ENCODE data around the gene C22orf23.
"Not testable (repeated sequence)": the region's sequence is repeated elsewhere in the genome, so short reads cannot be mapped to it uniquely, and the experiment has no call there.

C22orf23 gene

DNA sequence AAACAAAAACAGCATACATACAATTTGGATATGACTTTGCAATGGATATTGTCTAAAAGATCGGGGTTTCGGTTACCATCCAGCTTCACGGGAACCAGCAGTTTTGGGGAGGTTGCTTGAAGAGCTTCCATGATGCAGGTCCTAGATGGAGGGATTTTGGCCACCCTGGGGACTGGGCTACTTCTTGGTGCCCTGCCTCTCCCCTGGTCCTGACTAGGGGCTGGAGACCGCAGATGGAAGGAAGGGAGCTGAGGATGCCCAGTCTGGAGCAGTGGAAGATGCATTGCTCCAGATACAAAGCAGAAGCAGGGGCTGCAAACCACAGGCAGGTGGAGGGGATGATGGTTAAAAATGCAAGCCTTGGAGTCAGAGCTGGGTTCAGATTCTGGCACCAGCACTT, 17.5 kb upstream of the C22orf23 start:
- no peak overlapping the region for H3K27ac ChIP-seq (ENCODE audit: low read depth, low read length)
- no peaks in the 10 kb centered on the region for H3K27me3 ChIP-seq (ENCODE audit: control insufficient read depth in 1 of 2, insufficient read depth in 2 of 2, low read length in 2 of 2)
- peaks cover 12 to 29% of the 10 kb centered on the region in 2 donors for H3K36me3 ChIP-seq (ENCODE audit: control insufficient read depth in 1 of 2, insufficient read depth in 2 of 2, low read length in 2 of 2)
- no peak overlapping the region for H3K4me3 ChIP-seq (ENCODE audit: low read depth in 1 of 2, low read length in 2 of 2)
- no peaks in the 10 kb centered on the region for H3K4me1 ChIP-seq (ENCODE audit: control insufficient read depth in 1 of 2, insufficient read depth in 2 of 2, low read length in 2 of 2)
- H3K9me3 ChIP-seq (ENCODE audit: control insufficient read depth in 1 of 2, low read length in 2 of 2) = no peaks in the 10 kb centered on the region
- no peak overlapping the region for H3K9ac ChIP-seq (ENCODE audit: low read depth in 1 of 2, low read length in 2 of 2)

DNA sequence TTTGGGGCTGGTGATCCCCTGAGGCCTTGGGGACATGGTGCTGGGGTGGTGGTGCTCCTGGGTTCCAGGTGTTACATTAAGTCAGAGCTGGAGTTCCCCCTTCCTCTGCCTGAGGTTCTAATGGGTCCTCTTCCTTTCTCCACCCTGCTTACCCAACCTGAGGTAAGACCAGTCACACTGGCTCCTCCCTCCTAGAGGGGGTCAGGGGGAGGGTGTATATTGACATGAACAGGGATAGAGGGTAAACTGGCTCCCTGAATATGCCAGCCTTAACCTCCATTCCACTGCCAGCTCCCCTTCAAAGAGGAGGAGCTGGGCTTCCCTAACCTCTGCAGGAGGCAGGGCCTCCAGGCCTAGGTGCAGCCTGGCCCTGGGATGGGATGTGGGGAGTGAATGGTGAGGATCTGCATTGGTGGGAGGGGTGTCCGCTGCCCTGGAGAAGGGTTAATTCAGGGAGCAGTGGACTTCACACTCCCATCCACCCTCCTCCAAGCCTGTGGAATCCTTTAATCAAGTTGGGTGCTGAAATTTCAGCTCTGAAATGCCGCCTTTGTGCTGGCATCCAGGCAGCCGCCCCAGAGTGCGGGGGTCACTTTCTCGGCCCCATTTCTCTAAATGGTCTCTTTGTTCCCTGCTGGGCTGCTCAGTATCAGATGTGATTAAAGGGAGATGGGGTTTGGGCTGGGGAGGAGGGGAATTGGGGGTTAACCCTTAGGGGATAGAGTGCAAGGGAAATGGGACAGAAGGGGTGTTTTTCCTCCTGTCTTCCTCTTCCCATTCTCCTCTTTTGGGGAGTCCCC, 15.3 kb upstream of the C22orf23 start:
- no peaks in the 10 kb centered on the region for H3K27me3 ChIP-seq (ENCODE audit: control insufficient read depth in 1 of 2, insufficient read depth in 2 of 2, low read length in 2 of 2)
- no peaks in the 10 kb centered on the region for H3K4me1 ChIP-seq (ENCODE audit: control insufficient read depth in 1 of 2, insufficient read depth in 2 of 2, low read length in 2 of 2)
- no peaks in the 10 kb centered on the region for H3K9me3 ChIP-seq (ENCODE audit: control insufficient read depth in 1 of 2, low read length in 2 of 2)
- no peak overlapping the region for H3K9ac ChIP-seq (ENCODE audit: low read depth in 1 of 2, low read length in 2 of 2)
- peaks cover 13 to 32% of the 10 kb centered on the region in 2 donors for H3K36me3 ChIP-seq (ENCODE audit: control insufficient read depth in 1 of 2, insufficient read depth in 2 of 2, low read length in 2 of 2)
- H3K27ac ChIP-seq (ENCODE audit: low read depth, low read length) = no peak overlapping the region
- no peak overlapping the region for H3K4me3 ChIP-seq (ENCODE audit: low read depth in 1 of 2, low read length in 2 of 2)

DNA sequence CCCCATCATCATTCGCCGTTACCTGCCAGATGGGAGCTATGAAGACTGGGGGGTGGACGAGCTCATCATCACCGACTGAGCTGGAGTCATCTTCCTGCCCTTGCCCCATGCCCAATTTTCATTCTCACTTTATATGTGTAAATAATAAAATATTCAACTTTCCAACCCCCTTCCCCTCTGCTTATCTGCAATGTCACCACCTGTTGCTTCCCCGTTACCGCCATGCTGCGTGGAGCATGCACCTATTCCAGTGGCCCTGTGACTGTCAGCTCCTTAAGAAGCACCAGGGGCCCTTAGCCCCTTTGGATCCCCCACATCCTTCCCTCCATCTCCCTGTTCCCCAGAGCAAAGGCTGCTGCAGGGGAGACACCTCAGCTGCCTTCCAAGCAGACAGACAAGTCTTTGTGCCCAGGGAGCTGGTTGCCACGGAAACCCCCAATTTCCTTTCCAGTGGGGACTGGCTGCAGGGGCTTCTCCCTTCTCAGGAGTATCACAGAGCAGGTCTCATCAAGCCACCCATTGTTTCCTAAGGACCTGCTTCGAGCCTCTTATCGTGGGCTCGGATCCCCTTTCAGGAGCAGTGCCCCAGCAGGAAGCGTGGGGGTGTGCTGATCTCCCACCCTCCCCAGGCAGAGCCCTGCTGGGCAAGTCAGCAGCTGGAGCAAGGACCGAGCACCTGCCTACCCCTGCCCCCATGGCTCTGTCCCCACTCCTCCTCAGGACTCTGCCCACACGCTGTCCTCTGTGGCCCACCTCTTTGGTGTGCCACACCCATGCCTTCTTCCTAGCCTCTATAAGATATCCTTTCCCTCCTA, 14.4 kb upstream of the C22orf23 start:
- H3K27me3 ChIP-seq (ENCODE audit: control insufficient read depth in 1 of 2, insufficient read depth in 2 of 2, low read length in 2 of 2) = no peaks in the 10 kb centered on the region
- no peak overlapping the region for H3K27ac ChIP-seq (ENCODE audit: low read depth, low read length)
- H3K36me3 ChIP-seq (ENCODE audit: control insufficient read depth in 1 of 2, insufficient read depth in 2 of 2, low read length in 2 of 2) = peaks cover 17 to 35% of the 10 kb centered on the region in 2 donors
- H3K4me3 ChIP-seq (ENCODE audit: low read depth in 1 of 2, low read length in 2 of 2) = no peak overlapping the region
- no peak overlapping the region for H3K9ac ChIP-seq (ENCODE audit: low read depth in 1 of 2, low read length in 2 of 2)
- H3K9me3 ChIP-seq (ENCODE audit: control insufficient read depth in 1 of 2, low read length in 2 of 2) = no peaks in the 10 kb centered on the region
- H3K4me1 ChIP-seq (ENCODE audit: control insufficient read depth in 1 of 2, insufficient read depth in 2 of 2, low read length in 2 of 2) = no peaks in the 10 kb centered on the region

DNA sequence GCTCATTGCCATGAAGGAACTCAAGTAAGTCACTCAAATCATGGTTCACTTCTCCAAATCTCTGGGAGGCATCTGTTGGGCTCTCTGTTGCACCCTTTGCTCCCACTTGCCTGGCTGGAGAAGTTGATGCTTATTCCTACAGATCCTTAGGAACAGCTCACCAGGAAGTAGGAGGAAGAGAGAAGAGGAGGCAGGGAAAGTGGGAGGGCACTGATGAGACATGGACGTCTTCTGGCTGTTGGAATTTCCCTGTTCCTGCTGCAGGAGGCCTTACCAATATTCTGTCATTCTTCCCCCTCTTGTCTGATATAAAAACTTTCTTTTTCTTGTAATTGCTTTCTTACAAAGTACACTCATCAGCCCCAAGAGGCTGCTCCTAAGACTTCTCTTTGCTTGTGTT, 13.7 kb upstream of the C22orf23 start:
- peaks cover 17 to 38% of the 10 kb centered on the region in 2 donors for H3K36me3 ChIP-seq (ENCODE audit: control insufficient read depth in 1 of 2, insufficient read depth in 2 of 2, low read length in 2 of 2)
- no peaks in the 10 kb centered on the region for H3K9me3 ChIP-seq (ENCODE audit: control insufficient read depth in 1 of 2, low read length in 2 of 2)
- no peak overlapping the region for H3K27ac ChIP-seq (ENCODE audit: low read depth, low read length)
- H3K9ac ChIP-seq (ENCODE audit: low read depth in 1 of 2, low read length in 2 of 2) = no peak overlapping the region
- H3K4me3 ChIP-seq (ENCODE audit: low read depth in 1 of 2, low read length in 2 of 2) = no peak overlapping the region
- H3K4me1 ChIP-seq (ENCODE audit: control insufficient read depth in 1 of 2, insufficient read depth in 2 of 2, low read length in 2 of 2) = no peaks in the 10 kb centered on the region
- H3K27me3 ChIP-seq (ENCODE audit: control insufficient read depth in 1 of 2, insufficient read depth in 2 of 2, low read length in 2 of 2) = no peaks in the 10 kb centered on the region

DNA sequence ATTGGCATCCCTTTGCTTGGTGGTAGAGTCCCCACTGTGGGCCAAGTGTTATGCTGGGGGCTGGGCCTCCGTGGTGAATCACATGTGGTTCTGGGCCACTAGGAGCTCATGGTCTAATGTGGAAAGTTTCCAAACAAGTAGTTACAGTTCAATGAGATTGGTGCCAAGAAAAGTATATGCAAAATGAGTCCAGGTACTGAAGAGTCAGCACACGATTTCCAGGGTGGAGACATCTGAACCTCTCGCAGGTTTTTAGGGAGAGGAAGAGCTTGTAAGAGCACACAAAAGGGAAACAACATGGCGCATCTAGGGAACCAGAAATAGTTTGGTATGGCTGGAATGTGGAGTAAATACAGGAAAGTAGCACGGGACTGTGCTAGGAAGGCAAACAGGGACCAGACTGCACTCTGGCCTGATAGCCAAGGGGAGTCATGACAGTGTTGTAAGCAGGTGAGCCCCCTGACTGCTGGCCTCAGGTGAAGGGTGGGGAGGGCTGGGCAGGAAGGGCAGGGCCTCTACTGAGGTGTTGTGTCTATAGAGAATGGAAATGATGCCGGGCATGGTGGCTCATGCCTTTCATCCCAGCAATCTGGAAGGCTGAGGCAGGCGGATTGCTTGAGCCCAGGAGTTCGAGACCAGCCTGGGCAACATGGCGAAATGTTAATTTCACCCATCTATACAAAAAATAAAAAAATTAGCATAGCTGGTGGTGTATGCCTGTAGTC, 12.7 kb upstream of the C22orf23 start:
- H3K27me3 ChIP-seq (ENCODE audit: control insufficient read depth in 1 of 2, insufficient read depth in 2 of 2, low read length in 2 of 2) = no peaks in the 10 kb centered on the region
- H3K9me3 ChIP-seq (ENCODE audit: control insufficient read depth in 1 of 2, low read length in 2 of 2) = no peaks in the 10 kb centered on the region
- no peaks in the 10 kb centered on the region for H3K4me1 ChIP-seq (ENCODE audit: control insufficient read depth in 1 of 2, insufficient read depth in 2 of 2, low read length in 2 of 2)
- H3K9ac ChIP-seq (ENCODE audit: low read depth in 1 of 2, low read length in 2 of 2) = no peak overlapping the region
- no peak overlapping the region for H3K27ac ChIP-seq (ENCODE audit: low read depth, low read length)
- peaks cover 18 to 48% of the 10 kb centered on the region in 2 donors for H3K36me3 ChIP-seq (ENCODE audit: control insufficient read depth in 1 of 2, insufficient read depth in 2 of 2, low read length in 2 of 2)
- H3K4me3 ChIP-seq (ENCODE audit: low read depth in 1 of 2, low read length in 2 of 2) = no peak overlapping the region

DNA sequence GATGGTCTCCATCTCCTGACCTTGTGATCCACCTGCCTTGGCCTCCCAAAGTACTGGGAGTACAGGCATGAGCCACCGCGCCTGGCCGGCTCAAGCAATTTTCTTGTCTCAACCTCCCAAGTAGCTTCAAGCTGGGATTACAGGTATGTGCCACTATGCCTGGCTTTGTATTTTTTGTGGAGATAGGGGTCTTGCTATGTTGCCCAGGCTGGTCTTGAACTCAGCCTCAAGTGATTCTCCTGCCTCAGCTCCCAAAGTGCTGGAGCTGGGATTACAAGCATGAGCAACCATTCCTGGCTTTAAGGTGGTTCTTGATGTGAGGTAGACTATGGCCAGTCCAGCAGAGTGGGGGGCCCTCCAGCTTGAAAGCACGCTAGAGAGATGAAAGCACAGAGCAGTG, 7.7 kb upstream of the C22orf23 start:
- Histone ChIP-seq H3K9me3 (ENCODE audit: control insufficient read depth in 1 of 2, low read length in 2 of 2) (no peaks in the 10 kb centered on the region), H3K4me3 (ENCODE audit: low read depth in 1 of 2, low read length in 2 of 2) (no peak overlapping the region), H3K27me3 (ENCODE audit: control insufficient read depth in 1 of 2, insufficient read depth in 2 of 2, low read length in 2 of 2) (no peaks in the 10 kb centered on the region), H3K9ac (ENCODE audit: low read depth in 1 of 2, low read length in 2 of 2) (no peak overlapping the region), H3K27ac (ENCODE audit: low read depth, low read length) (no peak overlapping the region), H3K4me1 (ENCODE audit: control insufficient read depth in 1 of 2, insufficient read depth in 2 of 2, low read length in 2 of 2) (no peaks in the 10 kb centered on the region), H3K36me3 (ENCODE audit: control insufficient read depth in 1 of 2, insufficient read depth in 2 of 2, low read length in 2 of 2) (peaks cover 32 to 61% of the 10 kb centered on the region in 2 donors)

DNA sequence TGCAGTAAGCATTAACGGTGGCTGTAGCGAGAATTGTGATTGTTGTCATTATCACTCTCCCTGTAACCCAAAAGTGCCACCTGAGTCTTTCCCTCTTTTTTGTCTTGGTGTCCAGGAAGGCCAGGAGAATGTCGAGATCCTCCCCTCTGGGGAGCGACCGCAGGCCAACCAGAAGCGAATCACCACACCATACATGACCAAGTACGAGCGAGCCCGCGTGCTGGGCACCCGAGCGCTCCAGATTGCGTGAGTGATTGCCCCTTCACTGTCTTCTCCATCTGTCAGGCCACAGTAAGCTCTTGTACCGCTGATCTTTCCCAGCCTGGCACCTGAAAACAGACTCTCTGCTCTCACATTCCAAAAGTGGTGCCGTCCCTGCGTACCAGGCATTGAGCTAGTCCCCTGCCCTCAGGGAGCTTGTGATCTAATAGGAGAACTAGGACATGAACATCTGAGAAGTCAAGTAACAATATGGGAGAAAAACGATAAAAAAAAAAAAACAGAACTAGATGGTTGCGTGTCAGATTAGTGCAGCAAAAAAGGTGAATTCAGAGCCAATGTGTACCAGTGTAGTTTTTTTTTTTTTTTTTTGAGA, 5.9 kb upstream of the C22orf23 start:
- Histone ChIP-seq H3K36me3 (ENCODE audit: control insufficient read depth in 1 of 2, insufficient read depth in 2 of 2, low read length in 2 of 2) (peaks cover 28 to 61% of the 10 kb centered on the region in 2 donors), H3K9ac (ENCODE audit: low read depth in 1 of 2, low read length in 2 of 2) (no peak overlapping the region), H3K9me3 (ENCODE audit: control insufficient read depth in 1 of 2, low read length in 2 of 2) (no peaks in the 10 kb centered on the region), H3K27me3 (ENCODE audit: control insufficient read depth in 1 of 2, insufficient read depth in 2 of 2, low read length in 2 of 2) (no peaks in the 10 kb centered on the region), H3K27ac (ENCODE audit: low read depth, low read length) (no peak overlapping the region), H3K4me3 (ENCODE audit: low read depth in 1 of 2, low read length in 2 of 2) (no peak overlapping the region), H3K4me1 (ENCODE audit: control insufficient read depth in 1 of 2, insufficient read depth in 2 of 2, low read length in 2 of 2) (peaks cover 7% of the 10 kb centered on the region in 2 donors)

DNA sequence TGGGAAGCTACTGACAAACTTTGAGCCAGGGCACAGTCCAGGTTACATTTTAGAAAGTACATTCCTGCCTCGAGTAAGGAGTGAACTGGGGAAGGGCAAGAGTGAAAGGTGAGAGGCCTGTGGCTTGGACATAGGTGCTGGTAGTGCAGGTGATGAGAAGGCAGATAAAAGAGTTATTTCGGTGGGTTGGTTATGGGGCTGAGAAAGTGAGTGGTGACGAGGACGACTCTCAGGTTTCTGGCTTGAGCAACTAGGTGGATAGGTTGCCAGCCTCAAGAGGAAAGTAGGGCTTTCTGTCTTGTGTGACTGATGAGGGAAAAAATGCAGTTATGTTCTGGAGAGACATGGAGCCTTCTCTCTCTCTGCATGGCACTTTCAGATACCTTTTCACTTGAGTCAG, 3.8 kb upstream of the C22orf23 start:
- peaks cover 3 to 5% of the 10 kb centered on the region in 2 donors for H3K27me3 ChIP-seq (ENCODE audit: control insufficient read depth in 1 of 2, insufficient read depth in 2 of 2, low read length in 2 of 2)
- peaks cover 18 to 21% of the 10 kb centered on the region in 2 donors for H3K4me1 ChIP-seq (ENCODE audit: control insufficient read depth in 1 of 2, insufficient read depth in 2 of 2, low read length in 2 of 2)
- H3K27ac ChIP-seq (ENCODE audit: low read depth, low read length) = no peak overlapping the region
- H3K4me3 ChIP-seq (ENCODE audit: low read depth in 1 of 2, low read length in 2 of 2) = no peak overlapping the region
- H3K9ac ChIP-seq (ENCODE audit: low read depth in 1 of 2, low read length in 2 of 2) = no peak overlapping the region
- H3K36me3 ChIP-seq (ENCODE audit: control insufficient read depth in 1 of 2, insufficient read depth in 2 of 2, low read length in 2 of 2) = peaks cover 22 to 52% of the 10 kb centered on the region in 2 donors
- no peaks in the 10 kb centered on the region for H3K9me3 ChIP-seq (ENCODE audit: control insufficient read depth in 1 of 2, low read length in 2 of 2)

DNA sequence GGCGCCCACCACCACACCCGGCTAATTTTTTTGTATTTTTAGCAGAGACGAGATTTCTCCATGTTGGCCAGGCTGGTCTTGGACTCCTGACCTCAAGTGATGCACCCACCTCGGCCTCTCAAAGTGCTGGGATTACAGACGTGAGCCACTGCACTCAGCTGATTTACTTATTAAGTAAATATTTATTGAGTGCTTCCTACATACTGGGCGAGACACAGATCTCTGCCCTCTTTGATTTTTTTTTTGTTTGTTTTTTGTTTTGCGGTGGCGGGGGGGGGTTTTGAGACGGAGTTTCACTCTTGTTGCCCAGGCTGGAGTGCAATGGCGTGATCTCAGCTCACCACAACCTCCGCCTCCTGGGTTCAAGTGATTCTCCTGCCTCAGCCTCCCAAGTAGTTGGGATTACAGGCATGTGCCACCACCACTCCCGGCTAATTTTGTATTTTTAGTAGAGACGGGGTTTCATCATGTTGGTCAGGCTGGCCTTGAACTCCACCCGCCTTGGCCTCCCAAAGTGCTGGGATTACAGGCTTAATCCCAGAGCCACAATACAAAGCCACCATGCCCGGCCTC, 2.5 kb upstream of the C22orf23 start:
- Histone ChIP-seq H3K36me3 (ENCODE audit: control insufficient read depth in 1 of 2, insufficient read depth in 2 of 2, low read length in 2 of 2) (peaks cover 20 to 40% of the 10 kb centered on the region in 2 donors), H3K4me1 (ENCODE audit: control insufficient read depth in 1 of 2, insufficient read depth in 2 of 2, low read length in 2 of 2) (peaks cover 18 to 21% of the 10 kb centered on the region in 2 donors)
- not testable (repeated sequence) for H3K9me3 ChIP-seq (ENCODE audit: control insufficient read depth in 1 of 2, low read length in 2 of 2); H3K9ac ChIP-seq (ENCODE audit: low read depth in 1 of 2, low read length in 2 of 2); H3K27ac ChIP-seq (ENCODE audit: low read depth, low read length); H3K27me3 ChIP-seq (ENCODE audit: control insufficient read depth in 1 of 2, insufficient read depth in 2 of 2, low read length in 2 of 2); H3K4me3 ChIP-seq (ENCODE audit: low read depth in 1 of 2, low read length in 2 of 2)
